ENCODE data around the gene SLCO2B1. TPM values are rescaled to one million over a fixed set of nuclear protein-coding genes. Genes with fewer than 3 reads are reported as not detected.

Gene SLCO2B1
- total RNA-seq, 1 donor from 2014 or later: 403 TPM

- intact Hi-C loops (cut with DNase I): no loop called here
- Histone ChIP-seq H3K4me1 (no peaks in the 10 kb centered on the region), H3K36me3 (no peaks in the 10 kb centered on the region)
Measured at GRCh38 chr11:75204685-75205563, 54.0 kb downstream of the SLCO2B1 start.

DNA sequence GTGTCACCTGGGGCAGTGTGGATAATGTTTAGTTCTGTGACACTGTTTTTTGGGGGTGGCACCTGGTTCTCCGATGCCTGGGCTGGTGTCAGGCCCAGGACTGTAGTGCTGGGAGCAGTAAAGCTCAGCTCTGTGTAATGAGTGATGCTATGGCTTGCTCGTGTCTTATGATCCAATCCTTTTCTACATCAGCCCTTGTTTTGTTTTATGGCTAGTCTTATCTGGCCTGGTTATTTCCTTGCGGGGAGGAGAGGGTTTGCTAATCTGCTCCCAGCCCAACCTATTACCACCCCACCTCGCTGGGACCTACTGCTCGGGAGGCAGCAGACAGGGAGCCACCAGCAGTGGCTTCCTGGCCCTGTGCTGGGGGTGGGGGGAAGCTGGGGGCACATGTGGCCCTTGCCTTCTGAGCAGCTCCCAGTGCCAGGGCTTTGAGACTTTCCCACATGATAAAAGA is 54.7 kb downstream of the SLCO2B1 start:
- no peak for TF ChIP-seq CTCF (IDR thresholded peaks at IDR 0.05)
- no peak for DNase-seq (ENCODE audit: low spot score in 2 of 2)
- no peaks in the 10 kb centered on the region for H3K27me3 ChIP-seq
- H3K9me3 ChIP-seq: no peaks in the 10 kb centered on the region
- intact Hi-C loops (cut with DNase I): no loop called here
- no peaks in the 10 kb centered on the region for H3K36me3 ChIP-seq
- no peak overlapping the region for H3K4me3 ChIP-seq
- no peak overlapping the region for H3K27ac ChIP-seq
- H3K4me1 ChIP-seq: no peaks in the 10 kb centered on the region

More at GRCh38 chr11:75204685-75205563, 54.0 kb downstream of the SLCO2B1 start:
- Histone ChIP-seq H3K4me3 (no peak overlapping the region), H3K27ac (no peak overlapping the region), H3K27me3 (no peaks in the 10 kb centered on the region), H3K9me3 (no peaks in the 10 kb centered on the region)
- peak in 1 of 2 donors; percentile 83 for DNase-seq (ENCODE audit: low spot score in 2 of 2)
- TF ChIP-seq CTCF (IDR thresholded peaks at IDR 0.05): peak; percentile 26 to 63 (median 55)

- no peak for TF ChIP-seq CTCF (IDR thresholded peaks at IDR 0.05)
- H3K36me3 ChIP-seq: no peaks in the 10 kb centered on the region
- no peak overlapping the region for H3K4me3 ChIP-seq
- no peak overlapping the region for H3K27ac ChIP-seq
- DNase-seq (ENCODE audit: low spot score in 2 of 2): no peak
- no peaks in the 10 kb centered on the region for H3K27me3 ChIP-seq
- no peaks in the 10 kb centered on the region for H3K4me1 ChIP-seq
- no peaks in the 10 kb centered on the region for H3K9me3 ChIP-seq
- intact Hi-C loops (cut with DNase I): no loop called here
Measured at GRCh38 chr11:75208446-75208845, 57.5 kb downstream of the SLCO2B1 start.

- Histone ChIP-seq H3K4me1 (no peaks in the 10 kb centered on the region), H3K27me3 (no peaks in the 10 kb centered on the region), H3K4me3 (no peak overlapping the region), H3K9me3 (no peaks in the 10 kb centered on the region), H3K36me3 (no peaks in the 10 kb centered on the region), H3K27ac (no peak overlapping the region)
- no peak for DNase-seq (ENCODE audit: low spot score in 2 of 2)
- no peak for TF ChIP-seq CTCF (IDR thresholded peaks at IDR 0.05)
- intact Hi-C loops (cut with DNase I): no loop called here
Measured at GRCh38 chr11:75212411-75212810, 61.5 kb downstream of the SLCO2B1 start.

DNA sequence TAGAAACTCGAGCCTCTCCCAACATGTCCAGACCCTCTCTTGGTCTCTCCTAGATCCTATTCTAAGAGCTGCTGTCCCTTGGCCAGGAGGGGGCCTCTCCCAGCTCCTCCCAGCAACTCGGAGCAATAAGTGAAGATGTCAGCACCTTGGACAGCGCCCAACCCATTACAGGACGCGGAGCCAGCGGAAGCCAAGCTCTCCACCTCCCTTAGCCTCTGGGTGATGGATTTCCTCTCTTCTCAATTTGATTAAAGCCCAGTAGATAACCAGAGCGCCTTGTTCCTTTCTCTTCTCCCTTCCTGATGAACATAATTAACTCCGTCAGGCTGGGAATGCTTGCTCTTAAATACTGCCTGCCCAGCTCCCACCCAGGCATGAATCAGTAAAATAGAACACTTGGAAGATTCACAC is 63.5 kb downstream of the SLCO2B1 start:
- no peak overlapping the region for H3K27ac ChIP-seq
- DNase-seq (ENCODE audit: low spot score in 2 of 2): peak in 1 of 2 donors; percentile 77
- no peak for TF ChIP-seq CTCF (IDR thresholded peaks at IDR 0.05)

More for the DNA sequence above, 63.5 kb downstream of the SLCO2B1 start:
- intact Hi-C loops (cut with DNase I): no loop called here
- Histone ChIP-seq H3K4me1 (no peaks in the 10 kb centered on the region), H3K4me3 (no peak overlapping the region), H3K9me3 (no peaks in the 10 kb centered on the region), H3K36me3 (no peaks in the 10 kb centered on the region), H3K27me3 (no peaks in the 10 kb centered on the region)
